Psoas muscle (tissue), 8 donors: ENCODE data around the gene ARID1A. TPM values are rescaled to one million over a fixed set of nuclear protein-coding genes. Genes with fewer than 3 reads are reported as not detected.

Experiments
- ATAC-seq, 4 donors: fragments of 200-7000 bp; cut with Tn5 transposase; one replicate each; pipeline ENCODE4 v1.9.1; 2020; ENCODE audit warnings: moderate library complexity in 3 of 4, mild to moderate bottlenecking in 2 of 4
- DNase-seq, 2 donors: peaks; one replicate each; pipeline ENCODE4 v3.0.0-alpha.2; 2020
- H3K27ac ChIP-seq: fragments of 200-600 bp; one replicate; pipeline ENCODE4 v1.8.0; 2022
- H3K27me3 ChIP-seq, 3 donors: fragments of 200-600 bp in 1 of 3; one replicate each; pipeline versions ENCODE4 v1.6.1 to v1.8.0; 2013 to 2022; ENCODE audit warnings: low read length in 2 of 3, mild to moderate bottlenecking in 2 of 3, moderate library complexity in 1 of 3; ENCODE audit not compliant: insufficient read depth in 3 of 3
- H3K36me3 ChIP-seq, 2 donors: fragments of 200-600 bp in 1 of 2; one replicate each; pipeline versions ENCODE4 v1.6.1 to v1.8.0; 2013 to 2022; ENCODE audit warnings: low read depth in 1 of 2, mild to moderate bottlenecking in 1 of 2, moderate library complexity in 1 of 2; ENCODE audit not compliant: insufficient read depth in 1 of 2
- H3K4me1 ChIP-seq: fragments of 200-600 bp; one replicate; pipeline ENCODE4 v1.8.0; 2022
- H3K4me3 ChIP-seq: fragments of 200-600 bp; one replicate; pipeline ENCODE4 v1.8.0; 2022; ENCODE audit warnings: mild to moderate bottlenecking
- H3K9me3 ChIP-seq: fragments of 200-600 bp; one replicate; pipeline ENCODE4 v1.8.0; 2022
- WGBS, 3 donors: extraction: QIAGEN DNeasy Blood & Tissue Kit; methylation state at CpG; one replicate each; pipeline versions ENCODE4 v1.1.6 to v1.1.7; 2013; 5-methylcytosine and 5-hydroxymethylcytosine counted together
- intact Hi-C, 2 donors: fragments of 100-400 bp; cut with DNase I; formaldehyde crosslinking; loops; one replicate each; pipeline versions ENCODE4 v1.11.0 to v1.14.2; 2022
- polyA plus RNA-seq, 3 donors: library from polyadenylated mRNA; stranded (reverse); fragments of 200-250 nt; gene quantifications; one replicate each; pipeline ENCODE4 v1.2.3, GENCODE V29; 2013
- total RNA-seq, 4 donors: library from RNA; stranded (reverse); fragmentation: NEBNext Ultra II Directional in 2 of 4; extraction: Animal tissue kit (Norgen Biotek cat#: 25700) in 2 of 4; gene quantifications; one replicate each; pipeline versions ENCODE4 v1.2.1 to v1.2.4, GENCODE V29; 2021 to 2023
- TF ChIP-seq, protein P1 (sequence below): fragments of 200-600 bp; IDR thresholded peaks from one replicate; pipeline ENCODE4 v1.8.0; 2022; ENCODE audit warnings: antibody characterized with exemption
- donor health status: healthy with polysubstance abuse.
- donor health status: DM: no; HTN: no; CAD: no; lungs with moderate emphysema.
- donor health status: Bipolar disorder and iron deficiency.
- donor health status: healthy.
- donor health status: DM: yes; HTN: yes; CAD: no.
- donor health status: DM: no; HTN: no; CAD: no.
- donor health status: DM: no; HTN: no; CAD: no.
- donor health status: DM: yes; HTN: yes; CAD: no.

ARID1A gene
- total and polyA plus RNA-seq, 7 donors = 8.8 to 44.4 (median 32.2) TPM

DNA sequence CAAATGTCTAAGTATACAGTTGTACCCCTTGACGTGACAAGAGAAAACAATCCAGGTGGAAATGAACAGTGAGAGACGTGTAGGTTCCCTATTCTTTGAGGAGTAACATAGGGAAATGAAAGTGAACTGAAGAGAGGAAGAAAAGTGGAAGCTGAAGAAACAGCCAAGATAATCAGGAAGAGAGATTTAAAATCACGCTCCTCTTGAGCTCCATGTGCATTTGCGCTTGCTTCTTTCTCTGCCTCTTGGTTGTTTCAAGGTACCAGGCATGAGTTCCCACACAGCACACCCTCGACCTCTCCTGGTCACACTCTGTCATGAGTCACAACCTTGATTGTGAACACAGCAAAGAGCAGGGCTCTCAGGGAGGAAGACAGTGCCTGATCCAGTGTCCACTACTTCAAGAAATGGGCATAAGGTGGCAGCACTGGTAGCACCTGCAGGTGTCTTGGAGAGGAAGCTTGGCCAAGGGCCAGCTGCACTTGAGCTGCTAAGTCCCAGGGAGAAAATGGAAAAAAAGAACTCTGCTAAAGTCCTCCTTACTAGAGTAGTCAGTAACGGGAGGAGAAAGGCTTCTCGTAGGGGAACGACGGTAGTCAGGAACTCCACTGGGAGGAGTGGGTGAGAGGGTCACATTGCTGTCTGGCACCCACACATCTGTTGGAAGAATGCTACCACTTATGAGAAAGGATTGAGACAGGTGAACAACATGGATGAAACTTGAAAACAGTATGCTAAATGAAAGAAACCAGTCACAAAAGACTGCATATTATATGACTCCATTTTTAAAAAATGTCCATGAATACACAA, 18.3 kb upstream of the ARID1A start:
- Histone ChIP-seq H3K27ac (peak overlapping the region; percentile 39), H3K9me3 (no peaks in the 10 kb centered on the region), H3K4me3 (peak overlapping the region; percentile 41), H3K36me3 (no peaks in the 10 kb centered on the region), H3K27me3 (no peaks in the 10 kb centered on the region), H3K4me1 (peaks cover 8% of the 10 kb centered on the region)
- intact Hi-C loops = loop anchor here in 1 of 2 donors (2.0 to 5.0 kb wide), 2 partner anchors 75 to 110 kb away; partner anchors contain the start of gene PIGV
- TF ChIP-seq, protein P1, sequence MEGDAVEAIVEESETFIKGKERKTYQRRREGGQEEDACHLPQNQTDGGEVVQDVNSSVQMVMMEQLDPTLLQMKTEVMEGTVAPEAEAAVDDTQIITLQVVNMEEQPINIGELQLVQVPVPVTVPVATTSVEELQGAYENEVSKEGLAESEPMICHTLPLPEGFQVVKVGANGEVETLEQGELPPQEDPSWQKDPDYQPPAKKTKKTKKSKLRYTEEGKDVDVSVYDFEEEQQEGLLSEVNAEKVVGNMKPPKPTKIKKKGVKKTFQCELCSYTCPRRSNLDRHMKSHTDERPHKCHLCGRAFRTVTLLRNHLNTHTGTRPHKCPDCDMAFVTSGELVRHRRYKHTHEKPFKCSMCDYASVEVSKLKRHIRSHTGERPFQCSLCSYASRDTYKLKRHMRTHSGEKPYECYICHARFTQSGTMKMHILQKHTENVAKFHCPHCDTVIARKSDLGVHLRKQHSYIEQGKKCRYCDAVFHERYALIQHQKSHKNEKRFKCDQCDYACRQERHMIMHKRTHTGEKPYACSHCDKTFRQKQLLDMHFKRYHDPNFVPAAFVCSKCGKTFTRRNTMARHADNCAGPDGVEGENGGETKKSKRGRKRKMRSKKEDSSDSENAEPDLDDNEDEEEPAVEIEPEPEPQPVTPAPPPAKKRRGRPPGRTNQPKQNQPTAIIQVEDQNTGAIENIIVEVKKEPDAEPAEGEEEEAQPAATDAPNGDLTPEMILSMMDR = peak; percentile 73
- DNase-seq (peak; percentile 61 to 86), ATAC-seq (peak; percentile 100)
- WGBS, 3 donors = 6 to 14% (median 6%) methylated on average over 9 of the region's 9 CpGs

DNA sequence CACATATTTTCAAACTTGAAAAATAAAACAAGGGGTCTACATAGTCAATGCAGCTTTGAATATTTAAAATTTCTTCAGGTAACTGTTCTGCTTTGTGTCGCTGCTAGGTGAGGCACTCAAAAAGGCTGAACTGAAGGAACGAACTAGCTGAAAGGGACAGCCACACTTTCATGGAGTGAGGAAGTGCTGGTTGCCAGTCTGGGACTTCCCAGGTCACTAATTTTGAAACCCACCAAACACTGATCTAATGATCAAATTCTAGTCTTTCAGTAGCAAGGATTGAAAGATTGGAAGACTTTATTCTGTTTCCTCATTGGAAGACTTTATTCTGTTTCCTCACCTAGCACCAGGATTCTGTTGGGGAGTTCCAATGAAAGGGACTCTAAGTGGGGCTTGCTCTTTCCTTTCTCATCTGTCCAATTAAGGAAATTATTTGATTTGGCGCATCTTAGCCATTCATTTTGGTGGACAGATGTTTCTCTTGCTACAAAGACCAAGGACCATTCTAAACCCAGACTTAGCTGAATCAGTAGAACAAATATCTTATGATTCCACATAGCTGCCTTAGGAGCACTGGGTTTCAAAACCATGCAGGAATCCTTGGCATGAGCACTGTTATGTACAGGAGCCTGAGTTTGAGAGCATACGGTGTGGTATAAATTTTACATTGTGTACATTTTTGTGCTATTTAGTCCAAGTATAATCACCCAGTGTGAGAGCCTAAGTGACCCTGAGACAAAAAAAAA, 10.9 kb upstream of the ARID1A start:
- H3K9me3 ChIP-seq = no peaks in the 10 kb centered on the region
- no peaks in the 10 kb centered on the region for H3K36me3 ChIP-seq
- no peak overlapping the region for H3K4me3 ChIP-seq
- intact Hi-C loops = no loop called here
- TF ChIP-seq, protein P1 = no peak
- WGBS, 3 donors = 82 to 85% (median 84%) methylated on average over 4 of the region's 4 CpGs
- H3K27ac ChIP-seq = no peak overlapping the region
- no peak for DNase-seq
- H3K4me1 ChIP-seq = no peaks in the 10 kb centered on the region
- H3K27me3 ChIP-seq = no peaks in the 10 kb centered on the region
- no peak for ATAC-seq

DNA sequence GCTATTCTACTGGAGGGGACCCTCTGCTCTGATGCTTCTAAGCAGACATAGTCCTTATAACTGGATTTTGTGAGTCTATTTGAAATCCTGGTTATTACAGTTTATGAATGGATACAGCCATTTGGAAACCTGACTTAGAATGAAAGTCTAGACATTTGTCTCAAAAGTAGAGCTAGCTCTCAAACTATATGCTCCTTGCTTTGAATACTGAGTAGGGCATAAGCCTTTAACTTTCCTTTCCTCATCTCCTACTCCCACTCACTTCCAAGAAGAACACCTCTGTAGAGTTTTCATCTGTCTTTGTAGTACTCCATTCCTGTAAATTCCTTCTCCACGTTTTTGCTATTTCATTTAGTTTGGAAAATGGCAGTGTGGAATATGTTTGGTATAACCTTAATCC, 9.0 kb upstream of the ARID1A start:
- Histone ChIP-seq H3K27me3 (no peaks in the 10 kb centered on the region), H3K9me3 (no peaks in the 10 kb centered on the region), H3K4me1 (peaks cover 11% of the 10 kb centered on the region), H3K36me3 (no peaks in the 10 kb centered on the region), H3K4me3 (no peak overlapping the region), H3K27ac (no peak overlapping the region)
- ATAC-seq (no peak), DNase-seq (no peak)
- 28 to 30% (median 28%) methylated on average over 1 of the region's 1 CpG for WGBS, 3 donors
- TF ChIP-seq, protein P1 = no peak
- intact Hi-C loops = no loop called here

DNA sequence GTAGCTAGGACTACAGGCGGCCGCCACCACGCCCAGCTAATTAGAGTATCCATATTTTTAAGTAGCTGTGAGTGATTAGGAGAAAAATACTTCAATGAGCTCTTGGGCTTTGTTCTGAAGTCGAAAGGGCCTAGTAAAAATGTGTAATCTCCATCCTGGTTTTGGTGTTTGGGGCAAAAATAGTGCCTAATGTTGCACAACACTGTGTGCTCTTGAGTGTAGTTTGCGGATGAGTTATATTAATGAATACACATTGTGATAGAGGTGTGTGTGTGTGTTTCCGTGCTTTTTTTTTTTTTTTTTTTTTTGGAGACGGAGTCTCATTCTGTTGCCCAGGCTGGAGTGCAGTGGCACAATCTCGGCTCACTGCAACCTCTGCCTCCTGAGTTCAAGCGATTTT, 6.3 kb upstream of the ARID1A start:
- H3K36me3 ChIP-seq = no peaks in the 10 kb centered on the region
- no peak overlapping the region for H3K4me3 ChIP-seq
- ATAC-seq = no peak
- intact Hi-C loops = no loop called here
- no peak for DNase-seq
- no peaks in the 10 kb centered on the region for H3K9me3 ChIP-seq
- no peak overlapping the region for H3K27ac ChIP-seq
- H3K27me3 ChIP-seq = no peaks in the 10 kb centered on the region
- H3K4me1 ChIP-seq = peaks cover 28% of the 10 kb centered on the region
- TF ChIP-seq, protein P1 = no peak
- WGBS, 3 donors = 94 to 96% (median 95%) methylated on average over 9 of the region's 9 CpGs
